Uterus (tissue), 2 donors: ENCODE measurements around the gene PSTPIP1.

Experiments
- POLR2A ChIP-seq, 2 donors: fragments of 450-650 bp; IDR thresholded peaks; one replicate each; pipeline ENCODE4 v1.6.1; 2016; ENCODE audit warnings: antibody characterized with exemption in 2 of 2, mild to moderate bottlenecking in 1 of 2, moderate library complexity in 1 of 2
- TF ChIP-seq, protein P1 (sequence below), 4 experiments: fragments of 200-600 bp in 2 of 4; fragments of 450-650 bp in 2 of 4; sonication (generic) in 2 of 4; IDR thresholded peaks; one replicate each; pipeline ENCODE4 v1.5.1; 2016 to 2019; ENCODE audit warnings: antibody characterized with exemption in 4 of 4, mild to moderate bottlenecking in 2 of 4, moderate library complexity in 1 of 4

DNA sequence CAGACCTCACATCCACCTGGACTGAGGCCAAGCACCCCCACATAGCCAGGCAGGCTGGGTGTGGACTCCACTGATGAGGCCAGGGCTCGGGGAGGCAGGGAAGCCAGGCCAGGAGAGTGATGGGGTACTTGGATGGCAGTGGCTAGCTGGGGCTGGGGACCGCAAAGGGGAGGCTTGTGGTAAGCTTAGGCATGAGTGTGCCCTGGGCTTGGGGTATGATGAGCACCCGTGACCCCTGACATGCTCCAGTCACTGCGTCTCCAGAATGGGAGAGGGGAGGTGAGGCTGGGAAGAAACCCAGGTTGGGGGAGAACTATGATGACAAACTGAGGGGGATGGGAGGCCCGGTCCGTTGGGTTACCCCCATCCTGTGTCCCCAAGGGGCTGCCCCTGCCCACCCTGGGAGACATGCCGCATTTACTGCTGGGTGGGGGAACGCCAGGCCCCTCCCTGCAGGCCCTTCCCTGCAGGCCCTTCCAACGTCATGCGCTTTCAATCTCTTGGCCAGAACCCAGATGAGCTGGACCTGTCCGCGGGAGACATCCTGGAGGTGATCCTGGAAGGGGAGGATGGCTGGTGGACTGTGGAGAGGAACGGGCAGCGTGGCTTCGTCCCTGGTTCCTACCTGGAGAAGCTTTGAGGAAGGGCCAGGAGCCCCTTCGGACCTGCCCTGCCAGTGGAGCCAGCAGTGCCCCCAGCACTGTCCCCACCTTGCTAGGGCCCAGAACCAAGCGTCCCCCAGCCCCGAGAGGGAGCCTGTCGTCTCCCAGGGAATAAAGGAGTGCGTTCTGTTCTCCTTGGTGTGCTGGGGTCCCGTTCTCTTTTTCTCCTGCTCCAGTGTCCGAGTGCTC lies 41.8 kb downstream of the PSTPIP1 start:
- TF ChIP-seq, protein P1, sequence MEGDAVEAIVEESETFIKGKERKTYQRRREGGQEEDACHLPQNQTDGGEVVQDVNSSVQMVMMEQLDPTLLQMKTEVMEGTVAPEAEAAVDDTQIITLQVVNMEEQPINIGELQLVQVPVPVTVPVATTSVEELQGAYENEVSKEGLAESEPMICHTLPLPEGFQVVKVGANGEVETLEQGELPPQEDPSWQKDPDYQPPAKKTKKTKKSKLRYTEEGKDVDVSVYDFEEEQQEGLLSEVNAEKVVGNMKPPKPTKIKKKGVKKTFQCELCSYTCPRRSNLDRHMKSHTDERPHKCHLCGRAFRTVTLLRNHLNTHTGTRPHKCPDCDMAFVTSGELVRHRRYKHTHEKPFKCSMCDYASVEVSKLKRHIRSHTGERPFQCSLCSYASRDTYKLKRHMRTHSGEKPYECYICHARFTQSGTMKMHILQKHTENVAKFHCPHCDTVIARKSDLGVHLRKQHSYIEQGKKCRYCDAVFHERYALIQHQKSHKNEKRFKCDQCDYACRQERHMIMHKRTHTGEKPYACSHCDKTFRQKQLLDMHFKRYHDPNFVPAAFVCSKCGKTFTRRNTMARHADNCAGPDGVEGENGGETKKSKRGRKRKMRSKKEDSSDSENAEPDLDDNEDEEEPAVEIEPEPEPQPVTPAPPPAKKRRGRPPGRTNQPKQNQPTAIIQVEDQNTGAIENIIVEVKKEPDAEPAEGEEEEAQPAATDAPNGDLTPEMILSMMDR (IDR thresholded peaks at IDR 0.05) = no peak
- TF ChIP-seq POLR2A (IDR thresholded peaks at IDR 0.05) = no peak
